ENCODE results near the gene TLE1.

Gene TLE1

GRCh38 chr9:81720450-81721086 lies 31.2 kb upstream of the TLE1 start:
- no peak for TF ChIP-seq POLR2A (IDR thresholded peaks at IDR 0.05; ENCODE audit: extremely low read depth, insufficient read length)
- TF ChIP-seq MYC (IDR thresholded peaks at IDR 0.05; ENCODE audit: low read depth, low read length): no peak
- TF ChIP-seq, protein P1, sequence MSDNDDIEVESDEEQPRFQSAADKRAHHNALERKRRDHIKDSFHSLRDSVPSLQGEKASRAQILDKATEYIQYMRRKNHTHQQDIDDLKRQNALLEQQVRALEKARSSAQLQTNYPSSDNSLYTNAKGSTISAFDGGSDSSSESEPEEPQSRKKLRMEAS (IDR thresholded peaks at IDR 0.05; ENCODE audit: low read depth, low read length): no peak
- no peak for TF ChIP-seq CTCF (IDR thresholded peaks at IDR 0.05; ENCODE audit: low read depth, low read length)
- DNase-seq (ENCODE audit: low read depth): no peak

DNA sequence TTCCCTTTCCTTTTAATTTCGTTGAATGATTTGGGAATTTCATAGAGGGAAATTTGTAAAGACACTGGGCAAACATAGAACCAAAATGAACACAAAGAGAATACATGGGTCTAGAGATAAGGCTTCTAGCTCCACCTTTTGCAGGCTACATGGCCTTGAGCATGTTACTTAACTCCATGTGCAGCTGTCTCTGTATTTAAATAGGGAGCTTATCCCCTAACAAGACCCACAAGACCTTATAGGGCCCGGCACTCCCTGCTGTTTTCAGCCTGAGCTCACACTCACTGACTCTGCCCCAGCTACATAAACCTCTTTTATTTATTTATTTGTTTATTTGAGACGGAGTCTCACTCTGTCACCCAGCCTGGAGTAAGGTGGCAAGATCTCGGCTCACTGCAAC lies 30.6 kb upstream of the TLE1 start:
- no peak overlapping the region for H3K4me3 ChIP-seq (ENCODE audit: low read depth, low read length)
- TF ChIP-seq MYC (IDR thresholded peaks at IDR 0.05; ENCODE audit: low read depth, low read length) (no peak), CTCF (IDR thresholded peaks at IDR 0.05; ENCODE audit: low read depth, low read length) (no peak), POLR2A (IDR thresholded peaks at IDR 0.05; ENCODE audit: extremely low read depth, insufficient read length) (no peak)
- TF ChIP-seq, protein P1 (IDR thresholded peaks at IDR 0.05; ENCODE audit: low read depth, low read length): no peak
- DNase-seq (ENCODE audit: low read depth): no peak

More at GRCh38 chr9:81720450-81721086, 31.2 kb upstream of the TLE1 start:
- H3K4me3 ChIP-seq (ENCODE audit: low read depth, low read length): no peak overlapping the region

DNA sequence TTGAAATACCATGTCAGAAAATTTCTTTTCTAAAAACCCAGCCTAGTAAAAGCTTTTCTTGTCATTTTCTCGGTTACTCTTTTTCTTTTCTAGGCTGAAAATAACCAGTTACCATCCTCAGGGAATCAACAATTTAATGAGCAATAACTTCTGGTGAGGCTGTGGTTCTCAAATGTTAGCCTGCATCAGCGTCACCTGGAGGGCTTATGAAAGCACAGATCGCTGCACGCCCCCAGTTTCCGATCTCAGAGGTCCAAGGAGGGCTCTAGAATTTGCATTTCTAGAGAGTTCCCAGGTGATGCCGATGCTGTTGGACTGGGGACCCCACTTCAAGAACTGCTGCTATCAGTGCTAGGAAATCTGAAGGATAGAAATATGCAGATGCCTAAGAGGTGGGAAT lies 28.9 kb upstream of the TLE1 start:
- TF ChIP-seq, protein P1 (IDR thresholded peaks at IDR 0.05; ENCODE audit: low read depth, low read length): no peak
- no peak for TF ChIP-seq POLR2A (IDR thresholded peaks at IDR 0.05; ENCODE audit: extremely low read depth, insufficient read length)
- no peak for TF ChIP-seq MYC (IDR thresholded peaks at IDR 0.05; ENCODE audit: low read depth, low read length)
- no peak for TF ChIP-seq CTCF (IDR thresholded peaks at IDR 0.05; ENCODE audit: low read depth, low read length)
- no peak overlapping the region for H3K4me3 ChIP-seq (ENCODE audit: low read depth, low read length)
- DNase-seq (ENCODE audit: low read depth): no peak

GRCh38 chr9:81717747-81718077 lies 28.4 kb upstream of the TLE1 start:
- DNase-seq (ENCODE audit: low read depth): no peak
- no peak overlapping the region for H3K4me3 ChIP-seq (ENCODE audit: low read depth, low read length)
- TF ChIP-seq CTCF (IDR thresholded peaks at IDR 0.05; ENCODE audit: low read depth, low read length): no peak
- no peak for TF ChIP-seq POLR2A (IDR thresholded peaks at IDR 0.05; ENCODE audit: extremely low read depth, insufficient read length)
- TF ChIP-seq, protein P1 (IDR thresholded peaks at IDR 0.05; ENCODE audit: low read depth, low read length): no peak
- no peak for TF ChIP-seq MYC (IDR thresholded peaks at IDR 0.05; ENCODE audit: low read depth, low read length)

DNA sequence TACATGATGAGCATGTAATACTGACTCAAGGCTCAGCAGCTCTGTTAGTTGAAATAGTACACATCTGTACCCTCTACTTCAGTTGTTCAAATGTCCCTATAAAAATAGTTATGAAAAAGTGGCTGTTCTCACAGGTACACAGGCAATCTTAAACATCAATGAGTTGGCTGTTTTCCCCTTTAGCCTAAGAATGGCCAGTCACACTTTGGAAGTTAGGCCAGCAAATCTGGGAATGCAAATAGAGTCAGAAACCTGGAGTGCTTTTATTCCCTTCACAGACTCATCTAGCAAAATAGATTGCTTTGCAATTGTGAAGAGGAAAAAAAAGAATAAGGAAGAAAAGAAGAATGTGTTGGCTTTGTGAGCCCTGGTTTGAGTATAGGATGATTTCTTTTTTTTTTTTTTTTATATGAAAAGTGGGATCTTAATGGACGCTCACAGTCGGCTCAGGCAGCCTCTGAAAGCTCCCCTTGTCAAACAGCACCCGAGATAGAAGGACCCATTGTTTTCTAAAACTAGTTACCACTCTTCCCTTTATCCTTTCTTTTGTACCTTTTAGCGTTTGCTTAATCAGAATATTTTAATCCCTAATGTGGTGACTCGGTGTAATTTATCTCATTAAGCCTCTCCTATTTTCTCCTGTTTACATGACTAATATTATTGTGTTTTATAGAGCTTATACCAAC lies 27.9 kb upstream of the TLE1 start:
- no peak overlapping the region for H3K4me3 ChIP-seq (ENCODE audit: low read depth, low read length)
- no peak for DNase-seq (ENCODE audit: low read depth)
- TF ChIP-seq, protein P1 (IDR thresholded peaks at IDR 0.05; ENCODE audit: low read depth, low read length): no peak
- TF ChIP-seq MYC (IDR thresholded peaks at IDR 0.05; ENCODE audit: low read depth, low read length): no peak
- TF ChIP-seq POLR2A (IDR thresholded peaks at IDR 0.05; ENCODE audit: extremely low read depth, insufficient read length): no peak
- TF ChIP-seq CTCF (IDR thresholded peaks at IDR 0.05; ENCODE audit: low read depth, low read length): no peak

All from NB4 (cell line).